CD4-positive, alpha-beta T cell (primary cell): ENCODE measurements around the gene PABPN1. TPM values are rescaled to one million over a fixed set of nuclear protein-coding genes. Genes with fewer than 3 reads are reported as not detected.

ENCODE experiments used
- ATAC-seq: fragments of 200-7000 bp; cut with Tn5 transposase; one replicate; pipeline ENCODE4 v1.10.0; 2022; ENCODE audit warnings: mild to moderate bottlenecking; ENCODE audit not compliant: poor library complexity
- CTCF ChIA-PET: fragments of 350-600 bp; sonication (Branson Sonifier 250); formaldehyde crosslinking; loops from one replicate; lab custom pipeline; 2021; ENCODE audit warnings: antibody characterized with exemption, inconsistent platforms; lab: Charles Lee
- POLR2A ChIA-PET: fragments of 350-600 bp; sonication (Branson Sonifier 250); formaldehyde crosslinking; loops from one replicate; lab custom pipeline; 2021; ENCODE audit warnings: antibody characterized with exemption, inconsistent platforms; lab: Charles Lee
- DNase-seq, 14 experiments: peaks; one replicate each; pipeline ENCODE4 v3.0.0-alpha.2; 2013 to 2020; ENCODE audit warnings: mixed read lengths in 2 of 14
- H3K27ac ChIP-seq, 2 donors: one replicate each; pipeline versions ENCODE4 v1.5.1 to v1.7.0; 2013; ENCODE audit warnings: low read length in 2 of 2, low read depth in 1 of 2, mild to moderate bottlenecking in 1 of 2
- H3K27me3 ChIP-seq, 2 experiments: 1 replicate in 1 of 2; 2 replicates in 1 of 2; pipeline versions ENCODE4 v1.6.1 to v1.7.0; 2013; ENCODE audit warnings: low read length in 2 of 2, control low read depth in 1 of 2, mild to moderate bottlenecking in 1 of 2, moderate library complexity in 1 of 2; ENCODE audit not compliant: insufficient read depth in 2 of 2, control insufficient read depth in 1 of 2
- H3K36me3 ChIP-seq: one replicate; pipeline ENCODE4 v1.6.1; 2013; ENCODE audit warnings: low read length, control low read depth; ENCODE audit not compliant: insufficient read depth
- H3K4me1 ChIP-seq: one replicate; pipeline ENCODE4 v1.6.1; 2013; ENCODE audit warnings: low read length, control low read depth; ENCODE audit not compliant: insufficient read depth
- H3K4me3 ChIP-seq: one replicate; pipeline ENCODE4 v1.5.1; 2013; ENCODE audit warnings: mild to moderate bottlenecking, low read length, moderate library complexity
- H3K9me3 ChIP-seq, 2 experiments: 1 replicate in 1 of 2; 2 replicates in 1 of 2; pipeline versions ENCODE4 v1.6.1 to v1.7.0; 2013; ENCODE audit warnings: low read length in 2 of 2, mild to moderate bottlenecking in 2 of 2, control low read depth in 1 of 2, moderate library complexity in 1 of 2; ENCODE audit not compliant: control insufficient read depth in 1 of 2, insufficient read depth in 1 of 2
- H3K27ac Mint-ChIP-seq: one replicate; pipeline ENCODE4 v1.8.0; 2020; ENCODE audit warnings: mixed read lengths
- H3K27me3 Mint-ChIP-seq: one replicate; pipeline ENCODE4 v1.8.0; 2021; ENCODE audit warnings: mixed read lengths
- H3K36me3 Mint-ChIP-seq: one replicate; pipeline ENCODE4 v1.8.0; 2021; ENCODE audit warnings: low read depth, mixed read lengths
- H3K4me1 Mint-ChIP-seq: one replicate; pipeline ENCODE4 v1.8.0; 2021; ENCODE audit warnings: low read depth, mixed read lengths
- H3K4me3 Mint-ChIP-seq: one replicate; pipeline ENCODE4 v1.8.0; 2020; ENCODE audit warnings: mild to moderate bottlenecking, mixed read lengths
- H3K9me3 Mint-ChIP-seq: one replicate; pipeline ENCODE4 v1.8.0; 2020; ENCODE audit warnings: mixed read lengths
- CTCF ChIP-seq: fragments of 200-600 bp; IDR thresholded peaks from one replicate; pipeline ENCODE4 v1.8.0; 2022; ENCODE audit warnings: antibody characterized with exemption, mild to moderate bottlenecking
- intact Hi-C, 2 experiments: fragments of 100-400 bp; cut with DNase I in 1 of 2; cut with micrococcal nuclease in 1 of 2; formaldehyde crosslinking; loops; one replicate each; pipeline versions ENCODE4 v1.15.1 to v1.9.0; 2023 to 2025; cut with DNase I, micrococcal nuclease
- total RNA-seq, 174 experiments: library from RNA in 2 of 174; stranded (reverse) in 2 of 174; gene quantifications; one replicate each; pipeline ENCODE4 v1.2.3 and lab custom pipeline; 2021 to 2026

Gene PABPN1
- total RNA-seq, 2 experiments from 2014 or later, result 188 to 195 TPM

GRCh38 chr14:23373041-23373440 lies 51.8 kb downstream of the PABPN1 start:
- POLR2A ChIA-PET, result no interaction called here
- peaks cover 10% of the 10 kb centered on the region for H3K27me3 Mint-ChIP-seq
- no peak for TF ChIP-seq CTCF

More at GRCh38 chr14:23373041-23373440, 51.8 kb downstream of the PABPN1 start:
- peaks cover under 1 to 2% of the 10 kb centered on the region in 2 experiments for H3K27me3 ChIP-seq
- no peaks in the 10 kb centered on the region for H3K4me1 Mint-ChIP-seq
- CTCF ChIA-PET, result no interaction called here
- no peaks in the 10 kb centered on the region for H3K36me3 Mint-ChIP-seq
- H3K4me3 Mint-ChIP-seq, result no peak overlapping the region
- no peaks in the 10 kb centered on the region for H3K4me1 ChIP-seq
- intact Hi-C loops, result no loop called here
- no peaks in the 10 kb centered on the region for H3K9me3 ChIP-seq
- ATAC-seq (no peak), DNase-seq (no peak)
- no peak overlapping the region for H3K27ac Mint-ChIP-seq
- H3K27ac ChIP-seq, result no peak overlapping the region
- H3K9me3 Mint-ChIP-seq, result no peaks in the 10 kb centered on the region
- H3K4me3 ChIP-seq, result no peak overlapping the region
- H3K36me3 ChIP-seq, result no peaks in the 10 kb centered on the region

Other genes with a start within 250 kb of the PABPN1 start
- 100 to 1,000 TPM; 282 to 288 TPM for gene ACIN1, start 226.3 kb upstream of the PABPN1 start, total RNA-seq
- gene C14orf119, start 226.0 kb upstream of the PABPN1 start, total RNA-seq, result 1 to 10 TPM; 3.1 to 3.9 TPM
- gene CIROP, start 216.5 kb upstream of the PABPN1 start, total RNA-seq, result not detected
- gene CEBPE, start 202.2 kb upstream of the PABPN1 start, total RNA-seq, result not detected
- gene SLC7A8, start 137.8 kb upstream of the PABPN1 start, total RNA-seq, result under 1 TPM; 0.73 to 0.80 TPM
- gene RNF212B, start 83.5 kb upstream of the PABPN1 start, total RNA-seq, result not detected
- gene HOMEZ, start 35.3 kb upstream of the PABPN1 start, total RNA-seq, result 1 to 10 TPM; 2.0 to 2.8 TPM
- 10 to 100 TPM; 51.0 to 53.8 TPM for gene PPP1R3E, start 18.6 kb upstream of the PABPN1 start, total RNA-seq
- gene BCL2L2, start 14.6 kb upstream of the PABPN1 start, total RNA-seq, result 1 to 10 TPM; 2.3 to 3.7 TPM
- gene SLC22A17, start 31.4 kb downstream of the PABPN1 start, total RNA-seq, result 10 to 100 TPM; 19.5 to 21.1 TPM
- gene EFS, start 43.7 kb downstream of the PABPN1 start, total RNA-seq, result not detected
- not detected for gene IL25, start 51.4 kb downstream of the PABPN1 start, total RNA-seq
- not detected for gene CMTM5, start 55.6 kb downstream of the PABPN1 start, total RNA-seq
- gene MYH6, start 86.8 kb downstream of the PABPN1 start, total RNA-seq, result not detected
- not detected for gene MYH7, start 114.2 kb downstream of the PABPN1 start, total RNA-seq
- gene NGDN, start 148.2 kb downstream of the PABPN1 start, total RNA-seq, result 100 to 1,000 TPM; 146 to 149 TPM
- gene ZFHX2, start 230.3 kb downstream of the PABPN1 start, total RNA-seq, result under 1 TPM; 0.19 to 0.22 TPM
- 10 to 100 TPM; 13.0 to 13.4 TPM for gene THTPA, start 234.8 kb downstream of the PABPN1 start, total RNA-seq
- 100 to 1,000 TPM; 193 to 198 TPM for gene AP1G2, start 246.3 kb downstream of the PABPN1 start, total RNA-seq